Loucy (cell line): ENCODE results near the gene AMBN.

Source experiments
- CTCF ChIP-seq: fragments of 200-600 bp; sonication (generic); conservative IDR thresholded peaks from 2 replicates; pipeline ENCODE4 v1.5.1; 2014; ENCODE audit warnings: mild to moderate bottlenecking, antibody characterized with exemption, low read length
- EZH2phosphoT487 ChIP-seq: fragments of 200-600 bp; IDR thresholded peaks from 2 replicates; pipeline ENCODE4 v1.6.1; 2018; ENCODE audit warnings: antibody characterized with exemption, mild to moderate bottlenecking, moderate library complexity, borderline replicate concordance

GRCh38 chr4:70594196-70594595, 2.1 kb downstream of the AMBN start:
- TF ChIP-seq CTCF = no peak
- no peak for TF ChIP-seq EZH2phosphoT487
